HepG2 (cell line): ENCODE measurements around the gene F7. TPM values are rescaled to one million over a fixed set of nuclear protein-coding genes. Genes with fewer than 3 reads are reported as not detected.
A peak's percentile ranks its signal among the peaks of the same experiment; 100 is the strongest.

Source experiments
- ASH2L ChIP-seq: fragments of 300-600, 200-600 bp; sonication (generic); IDR thresholded peaks from 2 replicates; pipeline ENCODE4 v1.7.0; 2017; ENCODE audit warnings: low read depth, mild to moderate bottlenecking, moderate library complexity, mixed read lengths, low read length; ENCODE audit not compliant: insufficient read length
- ETV6 ChIP-seq: sonication (generic); formaldehyde crosslinking; conservative IDR thresholded peaks from 2 replicates; pipeline ENCODE4 v1.4.0; 2020; ENCODE audit warnings: missing genetic modification reagents
- GZF1 ChIP-seq: sonication (generic); formaldehyde crosslinking; IDR thresholded peaks from 2 replicates; pipeline ENCODE4 v1.5.1; 2020; ENCODE audit warnings: mild to moderate bottlenecking, missing genetic modification reagents
- HDAC2 ChIP-seq: sonication (generic); formaldehyde crosslinking; IDR thresholded peaks from 2 replicates; pipeline ENCODE4 v1.4.0; 2020; ENCODE audit warnings: missing genetic modification reagents
- HNRNPLL ChIP-seq: fragments of 200-400 bp; formaldehyde crosslinking; IDR thresholded peaks from 2 replicates; pipeline ENCODE4 v1.6.1; 2017; ENCODE audit warnings: mild to moderate bottlenecking, low read depth, low read length; ENCODE audit not compliant: poor library complexity, severe bottlenecking
- MAZ ChIP-seq, 2 experiments: sonication (generic) in 1 of 2; formaldehyde crosslinking in 1 of 2; IDR thresholded peaks; 2 replicates each; pipeline versions ENCODE4 v1.5.0 to v1.6.1; 2012 to 2020; ENCODE audit warnings: low read depth in 2 of 2, mild to moderate bottlenecking in 2 of 2, borderline replicate concordance in 1 of 2, improper control_type of control experiment in 1 of 2, low read length in 1 of 2, missing genetic modification reagents in 1 of 2, moderate library complexity in 1 of 2
- PHF21A ChIP-seq: sonication (generic); formaldehyde crosslinking; IDR thresholded peaks from 2 replicates; pipeline ENCODE4 v1.5.0; 2020; ENCODE audit warnings: mild to moderate bottlenecking, missing genetic modification reagents
- RARG ChIP-seq: sonication (generic); formaldehyde crosslinking; IDR thresholded peaks from 2 replicates; pipeline ENCODE4 v1.4.0; 2020; ENCODE audit warnings: low read depth, mild to moderate bottlenecking, missing genetic modification reagents
- RORA ChIP-seq: sonication (generic); formaldehyde crosslinking; IDR thresholded peaks from 2 replicates; pipeline ENCODE4 v1.5.0; 2020; ENCODE audit warnings: mild to moderate bottlenecking, missing genetic modification reagents, moderate library complexity
- SOX5 ChIP-seq: IDR thresholded peaks from 2 replicates; pipeline ENCODE4 v1.6.1; 2016; ENCODE audit warnings: borderline replicate concordance
- SOX6 ChIP-seq, 2 experiments: fragments of 450-650 bp in 1 of 2; sonication (generic) in 1 of 2; formaldehyde crosslinking in 1 of 2; IDR thresholded peaks; 2 replicates each; pipeline versions ENCODE4 v1.4.0 to v1.6.1; 2017 to 2020; ENCODE audit warnings: antibody characterized with exemption in 1 of 2, mild to moderate bottlenecking in 1 of 2, missing genetic modification reagents in 1 of 2
- ZC3H4 ChIP-seq: sonication (generic); formaldehyde crosslinking; IDR thresholded peaks from 2 replicates; pipeline ENCODE4 v1.4.0; 2020; ENCODE audit warnings: missing genetic modification reagents, borderline replicate concordance
- ZNF383 ChIP-seq: sonication (generic); formaldehyde crosslinking; IDR thresholded peaks from 2 replicates; pipeline ENCODE4 v1.4.0; 2020; ENCODE audit warnings: missing genetic modification reagents, mild to moderate bottlenecking, borderline replicate concordance
- ZNF441 ChIP-seq: sonication (generic); formaldehyde crosslinking; IDR thresholded peaks from 2 replicates; pipeline ENCODE4 v1.7.0; 2021; ENCODE audit warnings: missing genetic modification reagents, borderline replicate concordance
- polyA plus RNA-seq, 8 experiments: library from polyadenylated mRNA; depleted of rRNA in 3 of 8; stranded (reverse) in 7 of 8; unstranded in 1 of 8; fragments of >200 nt; fragmentation: Illumina TruSeq in 4 of 8; extraction: Trizol in 4 of 8; gene quantifications; 2 replicates each; pipeline versions ENCODE4 v1.2.1 to v1.2.3, GENCODE V29; 2011 to 2016; ENCODE audit warnings: low read depth in 4 of 8, missing spikeins in 1 of 8, mixed read lengths in 1 of 8; ENCODE audit not compliant: insufficient read depth in 1 of 8
- total RNA-seq, 5 experiments: library from RNA; depleted of rRNA; stranded (reverse); fragments of >200 nt; fragmentation: Illumina TruSeq; extraction: Trizol; gene quantifications; 2 replicates each; pipeline ENCODE4 v1.2.3, GENCODE V29; 2016; ENCODE audit warnings: low read depth in 1 of 5
- TF ChIP-seq, protein P1 (sequence below): sonication (generic); formaldehyde crosslinking; IDR thresholded peaks from 2 replicates; pipeline ENCODE4 v1.5.1; 2020; ENCODE audit warnings: missing genetic modification reagents, mild to moderate bottlenecking, borderline replicate concordance
- TF ChIP-seq, protein P2 (sequence below): IDR thresholded peaks from 2 replicates; pipeline ENCODE4 v1.4.0; 2020; ENCODE audit warnings: mild to moderate bottlenecking, missing genetic modification reagents
- TF ChIP-seq, protein P3 (sequence below): sonication (generic); formaldehyde crosslinking; conservative IDR thresholded peaks from 2 replicates; pipeline ENCODE4 v1.8.0; 2022; ENCODE audit warnings: mild to moderate bottlenecking, moderate library complexity, missing genetic modification reagents
- TF ChIP-seq, protein P4 (sequence below): IDR thresholded peaks from 2 replicates; pipeline ENCODE4 v1.6.1; 2016

F7 gene
- total and polyA plus RNA-seq, 2 of the 13 experiments (the other 11 are each of a cell fraction or from before 2014, with no cell fraction given): 12.6 to 26.5 TPM

DNA sequence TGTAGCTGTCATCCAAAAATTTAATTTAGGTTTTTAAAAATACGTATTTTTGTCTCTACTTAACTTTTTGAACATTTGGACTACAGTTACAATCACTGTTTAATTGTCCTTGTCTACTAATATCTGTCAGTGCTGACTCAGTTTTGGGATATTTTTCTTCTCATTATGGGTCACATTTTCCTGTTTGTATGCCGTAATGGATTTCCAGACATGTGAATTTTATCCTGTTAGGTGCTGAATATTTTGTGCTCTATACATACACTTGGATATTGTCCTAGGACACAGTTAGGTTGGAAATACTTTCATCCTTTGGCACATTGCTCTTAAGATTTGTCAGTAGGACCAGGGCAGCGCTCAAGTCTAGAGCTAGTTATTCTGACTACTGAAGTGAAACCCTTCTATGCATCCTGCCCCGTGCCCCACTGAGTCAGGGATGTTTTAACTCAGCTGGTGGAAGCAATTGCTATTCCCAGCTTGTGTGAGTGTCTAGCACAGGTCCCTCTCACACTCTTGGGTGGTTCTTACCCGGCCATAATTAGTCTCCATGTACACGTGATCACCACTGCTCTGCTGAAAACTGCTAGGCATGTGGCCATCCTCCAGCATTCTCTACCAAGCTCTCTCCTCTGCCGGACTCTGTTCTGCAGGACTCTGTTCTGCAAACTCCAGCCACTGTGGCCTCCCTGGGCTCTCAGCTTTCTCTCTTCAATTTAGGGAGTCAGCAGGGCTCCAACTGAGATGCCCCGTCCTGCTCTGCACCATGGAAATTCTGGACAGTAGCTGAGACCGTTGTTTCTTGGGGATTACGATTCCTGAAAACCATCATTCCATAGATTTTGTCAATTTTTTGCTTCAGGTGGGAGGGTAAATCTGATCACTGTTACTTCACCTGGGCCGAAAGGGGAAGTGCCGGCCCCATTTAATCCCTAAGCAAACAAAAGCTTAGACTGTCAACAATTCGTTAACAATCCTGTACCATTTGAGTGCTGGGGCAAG is 64.0 kb downstream of the F7 start (continued):
- TF ChIP-seq, protein P1, sequence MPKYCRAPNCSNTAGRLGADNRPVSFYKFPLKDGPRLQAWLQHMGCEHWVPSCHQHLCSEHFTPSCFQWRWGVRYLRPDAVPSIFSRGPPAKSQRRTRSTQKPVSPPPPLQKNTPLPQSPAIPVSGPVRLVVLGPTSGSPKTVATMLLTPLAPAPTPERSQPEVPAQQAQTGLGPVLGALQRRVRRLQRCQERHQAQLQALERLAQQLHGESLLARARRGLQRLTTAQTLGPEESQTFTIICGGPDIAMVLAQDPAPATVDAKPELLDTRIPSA (CRISPR knock-in tag): no peak
- TF ChIP-seq, protein P2, sequence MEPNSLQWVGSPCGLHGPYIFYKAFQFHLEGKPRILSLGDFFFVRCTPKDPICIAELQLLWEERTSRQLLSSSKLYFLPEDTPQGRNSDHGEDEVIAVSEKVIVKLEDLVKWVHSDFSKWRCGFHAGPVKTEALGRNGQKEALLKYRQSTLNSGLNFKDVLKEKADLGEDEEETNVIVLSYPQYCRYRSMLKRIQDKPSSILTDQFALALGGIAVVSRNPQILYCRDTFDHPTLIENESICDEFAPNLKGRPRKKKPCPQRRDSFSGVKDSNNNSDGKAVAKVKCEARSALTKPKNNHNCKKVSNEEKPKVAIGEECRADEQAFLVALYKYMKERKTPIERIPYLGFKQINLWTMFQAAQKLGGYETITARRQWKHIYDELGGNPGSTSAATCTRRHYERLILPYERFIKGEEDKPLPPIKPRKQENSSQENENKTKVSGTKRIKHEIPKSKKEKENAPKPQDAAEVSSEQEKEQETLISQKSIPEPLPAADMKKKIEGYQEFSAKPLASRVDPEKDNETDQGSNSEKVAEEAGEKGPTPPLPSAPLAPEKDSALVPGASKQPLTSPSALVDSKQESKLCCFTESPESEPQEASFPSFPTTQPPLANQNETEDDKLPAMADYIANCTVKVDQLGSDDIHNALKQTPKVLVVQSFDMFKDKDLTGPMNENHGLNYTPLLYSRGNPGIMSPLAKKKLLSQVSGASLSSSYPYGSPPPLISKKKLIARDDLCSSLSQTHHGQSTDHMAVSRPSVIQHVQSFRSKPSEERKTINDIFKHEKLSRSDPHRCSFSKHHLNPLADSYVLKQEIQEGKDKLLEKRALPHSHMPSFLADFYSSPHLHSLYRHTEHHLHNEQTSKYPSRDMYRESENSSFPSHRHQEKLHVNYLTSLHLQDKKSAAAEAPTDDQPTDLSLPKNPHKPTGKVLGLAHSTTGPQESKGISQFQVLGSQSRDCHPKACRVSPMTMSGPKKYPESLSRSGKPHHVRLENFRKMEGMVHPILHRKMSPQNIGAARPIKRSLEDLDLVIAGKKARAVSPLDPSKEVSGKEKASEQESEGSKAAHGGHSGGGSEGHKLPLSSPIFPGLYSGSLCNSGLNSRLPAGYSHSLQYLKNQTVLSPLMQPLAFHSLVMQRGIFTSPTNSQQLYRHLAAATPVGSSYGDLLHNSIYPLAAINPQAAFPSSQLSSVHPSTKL: peak; percentile 87
- TF ChIP-seq PHF21A (CRISPR knock-in tag): peak; percentile 86
- no peak for TF ChIP-seq MAZ (IDR thresholded peaks at IDR 0.05; ENCODE audit: borderline replicate concordance, low read depth, low read length)
- 0 out of 2 replicates have a peak, but pooled peaks have one; percentile 27 for TF ChIP-seq MAZ (CRISPR knock-in tag; IDR thresholded peaks at IDR 0.05; ENCODE audit: low read depth)
- no peak for TF ChIP-seq ZC3H4
- TF ChIP-seq, protein P3, sequence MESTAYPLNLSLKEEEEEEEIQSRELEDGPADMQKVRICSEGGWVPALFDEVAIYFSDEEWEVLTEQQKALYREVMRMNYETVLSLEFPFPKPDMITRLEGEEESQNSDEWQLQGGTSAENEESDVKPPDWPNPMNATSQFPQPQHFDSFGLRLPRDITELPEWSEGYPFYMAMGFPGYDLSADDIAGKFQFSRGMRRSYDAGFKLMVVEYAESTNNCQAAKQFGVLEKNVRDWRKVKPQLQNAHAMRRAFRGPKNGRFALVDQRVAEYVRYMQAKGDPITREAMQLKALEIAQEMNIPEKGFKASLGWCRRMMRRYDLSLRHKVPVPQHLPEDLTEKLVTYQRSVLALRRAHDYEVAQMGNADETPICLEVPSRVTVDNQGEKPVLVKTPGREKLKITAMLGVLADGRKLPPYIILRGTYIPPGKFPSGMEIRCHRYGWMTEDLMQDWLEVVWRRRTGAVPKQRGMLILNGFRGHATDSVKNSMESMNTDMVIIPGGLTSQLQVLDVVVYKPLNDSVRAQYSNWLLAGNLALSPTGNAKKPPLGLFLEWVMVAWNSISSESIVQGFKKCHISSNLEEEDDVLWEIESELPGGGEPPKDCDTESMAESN (CRISPR knock-in tag): 0 out of 2 replicates have a peak, but pooled peaks have one; percentile 33
- TF ChIP-seq RORA (CRISPR knock-in tag): no peak
- peak; percentile 70 for TF ChIP-seq HDAC2
- TF ChIP-seq, protein P4, sequence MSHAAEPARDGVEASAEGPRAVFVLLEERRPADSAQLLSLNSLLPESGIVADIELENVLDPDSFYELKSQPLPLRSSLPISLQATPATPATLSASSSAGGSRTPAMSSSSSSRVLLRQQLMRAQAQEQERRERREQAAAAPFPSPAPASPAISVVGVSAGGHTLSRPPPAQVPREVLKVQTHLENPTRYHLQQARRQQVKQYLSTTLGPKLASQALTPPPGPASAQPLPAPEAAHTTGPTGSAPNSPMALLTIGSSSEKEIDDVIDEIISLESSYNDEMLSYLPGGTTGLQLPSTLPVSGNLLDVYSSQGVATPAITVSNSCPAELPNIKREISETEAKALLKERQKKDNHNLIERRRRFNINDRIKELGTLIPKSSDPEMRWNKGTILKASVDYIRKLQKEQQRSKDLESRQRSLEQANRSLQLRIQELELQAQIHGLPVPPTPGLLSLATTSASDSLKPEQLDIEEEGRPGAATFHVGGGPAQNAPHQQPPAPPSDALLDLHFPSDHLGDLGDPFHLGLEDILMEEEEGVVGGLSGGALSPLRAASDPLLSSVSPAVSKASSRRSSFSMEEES (CRISPR knock-in tag): peak; percentile 44; the same call in 1 of the 2 replicates
- no peak for TF ChIP-seq GZF1 (CRISPR knock-in tag)
- TF ChIP-seq SOX5 (CRISPR knock-in tag): peak; percentile 81
- no peak for TF ChIP-seq HNRNPLL
- no peak for TF ChIP-seq RARG (CRISPR knock-in tag)
- no peak for TF ChIP-seq ETV6 (CRISPR knock-in tag)
- TF ChIP-seq ZNF441 (CRISPR knock-in tag): peak; percentile 73
- TF ChIP-seq ZNF383 (CRISPR knock-in tag): no peak
- no peak for TF ChIP-seq SOX6 (IDR thresholded peaks at IDR 0.05)
- peak; percentile 79 for TF ChIP-seq SOX6 (CRISPR knock-in tag; IDR thresholded peaks at IDR 0.05)
- peak; percentile 85 for TF ChIP-seq ASH2L
